ENCODE results near the gene ABHD10.

DNA sequence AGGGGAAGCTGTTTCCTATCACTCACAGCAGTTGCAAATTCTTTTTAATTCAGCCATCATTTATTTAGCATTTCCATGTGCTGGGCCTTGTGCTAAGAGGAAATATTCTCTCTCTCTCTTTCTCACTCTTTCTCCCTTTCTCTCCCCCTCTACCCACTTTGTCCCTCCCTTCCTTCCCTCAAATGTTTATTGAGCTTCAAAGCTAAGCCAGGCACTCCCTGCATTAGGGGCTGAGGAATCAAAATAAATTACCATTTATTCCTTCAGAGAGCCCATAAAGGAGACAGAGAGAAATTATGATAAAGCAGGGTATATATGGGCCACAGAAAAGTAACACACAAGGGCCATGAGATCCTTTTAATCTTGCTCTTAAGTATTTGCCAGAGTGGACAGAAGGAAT lies 62.5 kb downstream of the ABHD10 start:
- no peak for TF ChIP-seq EZH2 (IDR thresholded peaks at IDR 0.05; ENCODE audit: borderline replicate concordance)
- TF ChIP-seq, protein P1, sequence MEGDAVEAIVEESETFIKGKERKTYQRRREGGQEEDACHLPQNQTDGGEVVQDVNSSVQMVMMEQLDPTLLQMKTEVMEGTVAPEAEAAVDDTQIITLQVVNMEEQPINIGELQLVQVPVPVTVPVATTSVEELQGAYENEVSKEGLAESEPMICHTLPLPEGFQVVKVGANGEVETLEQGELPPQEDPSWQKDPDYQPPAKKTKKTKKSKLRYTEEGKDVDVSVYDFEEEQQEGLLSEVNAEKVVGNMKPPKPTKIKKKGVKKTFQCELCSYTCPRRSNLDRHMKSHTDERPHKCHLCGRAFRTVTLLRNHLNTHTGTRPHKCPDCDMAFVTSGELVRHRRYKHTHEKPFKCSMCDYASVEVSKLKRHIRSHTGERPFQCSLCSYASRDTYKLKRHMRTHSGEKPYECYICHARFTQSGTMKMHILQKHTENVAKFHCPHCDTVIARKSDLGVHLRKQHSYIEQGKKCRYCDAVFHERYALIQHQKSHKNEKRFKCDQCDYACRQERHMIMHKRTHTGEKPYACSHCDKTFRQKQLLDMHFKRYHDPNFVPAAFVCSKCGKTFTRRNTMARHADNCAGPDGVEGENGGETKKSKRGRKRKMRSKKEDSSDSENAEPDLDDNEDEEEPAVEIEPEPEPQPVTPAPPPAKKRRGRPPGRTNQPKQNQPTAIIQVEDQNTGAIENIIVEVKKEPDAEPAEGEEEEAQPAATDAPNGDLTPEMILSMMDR (IDR thresholded peaks at IDR 0.05; ENCODE audit: poor library complexity) = no peak
- TF ChIP-seq EZH2phosphoT487 (IDR thresholded peaks at IDR 0.05; ENCODE audit: low read depth, severe bottlenecking, unreplicated experiment) = no peak

Data from hepatocyte (in vitro differentiated cells).